Aorta (tissue), 5 donors: ENCODE measurements around the gene PDE6C. TPM values are rescaled to one million over a fixed set of nuclear protein-coding genes. Genes with fewer than 3 reads are reported as not detected.

Experiments
- ATAC-seq: fragments of 200-7000 bp; cut with Tn5 transposase; one replicate; pipeline ENCODE4 v1.9.1; 2022; ENCODE audit warnings: moderate library complexity; ENCODE audit not compliant: low FRiP score
- DNase-seq, 2 donors: peaks; one replicate each; pipeline ENCODE4 v3.0.0-alpha.2; 2020
- H3K27ac ChIP-seq, 2 donors: one replicate each; pipeline ENCODE4 v1.5.1; 2013; ENCODE audit warnings: low read length in 2 of 2, mild to moderate bottlenecking in 2 of 2, moderate library complexity in 2 of 2, control low read depth in 1 of 2, inconsistent platforms in 1 of 2, low read depth in 1 of 2
- H3K27me3 ChIP-seq, 2 donors: one replicate each; pipeline ENCODE4 v1.6.1; 2013; ENCODE audit warnings: control low read depth in 1 of 2, low read length in 1 of 2, mild to moderate bottlenecking in 1 of 2, moderate library complexity in 1 of 2; ENCODE audit not compliant: insufficient read depth in 2 of 2, control insufficient read depth in 1 of 2
- H3K36me3 ChIP-seq, 2 donors: one replicate each; pipeline ENCODE4 v1.6.1; 2013; ENCODE audit warnings: control low read depth in 1 of 2, low read length in 1 of 2, mild to moderate bottlenecking in 1 of 2; ENCODE audit not compliant: insufficient read depth in 2 of 2, control insufficient read depth in 1 of 2
- H3K4me1 ChIP-seq, 2 donors: one replicate each; pipeline ENCODE4 v1.6.1; 2013; ENCODE audit warnings: low read length in 2 of 2, control low read depth in 1 of 2, mild to moderate bottlenecking in 1 of 2, moderate library complexity in 1 of 2; ENCODE audit not compliant: insufficient read depth in 2 of 2, control insufficient read depth in 1 of 2
- H3K4me3 ChIP-seq, 2 donors: one replicate each; pipeline ENCODE4 v1.5.1; 2013; ENCODE audit warnings: low read length in 2 of 2, control low read depth in 1 of 2, mild to moderate bottlenecking in 1 of 2
- H3K9me3 ChIP-seq: one replicate; pipeline ENCODE4 v1.6.1; 2013; ENCODE audit warnings: mild to moderate bottlenecking, low read length; ENCODE audit not compliant: control insufficient read depth
- WGBS, 2 donors: extraction: QIAGEN DNeasy Blood & Tissue Kit; methylation state at CpG; one replicate each; pipeline ENCODE4 v1.1.7; 2013; 5-methylcytosine and 5-hydroxymethylcytosine counted together
- intact Hi-C, 2 donors: fragments of 100-400 bp; cut with DNase I; formaldehyde crosslinking; loops; one replicate each; pipeline versions ENCODE4 v1.14.2 to v1.15.0; 2022
- polyA plus RNA-seq, 2 donors: library from polyadenylated mRNA; stranded (reverse); fragments of 200-250 nt; gene quantifications; one replicate each; pipeline ENCODE4 v1.2.3, GENCODE V29; 2013
- total RNA-seq, 2 donors: library from RNA; stranded (reverse); fragmentation: NEBNext Ultra II Directional; extraction: Animal tissue kit (Norgen Biotek cat#: 25700); gene quantifications; one replicate each; pipeline ENCODE4 v1.2.1, GENCODE V29; 2021
- donor health status: healthy with polysubstance abuse.
- donor health status: Bipolar disorder and iron deficiency.
- donor health status: DM: no; HTN: no; CAD: no.
- donor health status: DM: no; HTN: no; CAD: no.
- donor health status: DM: yes; HTN: yes; CAD: no.

PDE6C gene
- total and polyA plus RNA-seq, 4 donors: not detected

- Histone ChIP-seq H3K9me3 (no peaks in the 10 kb centered on the region), H3K4me3 (no peak overlapping the region), H3K27ac (no peak overlapping the region), H3K27me3 (no peaks in the 10 kb centered on the region), H3K4me1 (no peaks in the 10 kb centered on the region), H3K36me3 (no peaks in the 10 kb centered on the region)
- intact Hi-C loops: no loop called here
- WGBS, 2 donors: 0 to 13% methylated on average over 1 of the region's 1 CpG
- no peak for DNase-seq
- ATAC-seq: no peak
Observed at GRCh38 chr10:93652857-93653256, 40.5 kb downstream of the PDE6C start.

- no peak overlapping the region for H3K4me3 ChIP-seq
- no peaks in the 10 kb centered on the region for H3K27me3 ChIP-seq
- H3K36me3 ChIP-seq: no peaks in the 10 kb centered on the region
- ATAC-seq (no peak), DNase-seq (no peak)
- intact Hi-C loops: no loop called here
- H3K27ac ChIP-seq: no peak overlapping the region
- H3K9me3 ChIP-seq: no peaks in the 10 kb centered on the region
- WGBS, 2 donors: 83 to 85% methylated on average over 1 of the region's 1 CpG
- H3K4me1 ChIP-seq: no peaks in the 10 kb centered on the region
Observed at GRCh38 chr10:93654201-93654600, 41.9 kb downstream of the PDE6C start.

GRCh38 chr10:93656155-93656554 is 43.8 kb downstream of the PDE6C start:
- Histone ChIP-seq H3K4me1 (no peaks in the 10 kb centered on the region), H3K9me3 (no peaks in the 10 kb centered on the region), H3K27me3 (no peaks in the 10 kb centered on the region), H3K36me3 (peaks cover 0 to 5% of the 10 kb centered on the region in 2 donors), H3K4me3 (no peak overlapping the region), H3K27ac (no peak overlapping the region)
- DNase-seq: no peak
- no peak for ATAC-seq
- 46 to 48% methylated on average over 1 of the region's 1 CpG for WGBS, 2 donors
- intact Hi-C loops: no loop called here

DNA sequence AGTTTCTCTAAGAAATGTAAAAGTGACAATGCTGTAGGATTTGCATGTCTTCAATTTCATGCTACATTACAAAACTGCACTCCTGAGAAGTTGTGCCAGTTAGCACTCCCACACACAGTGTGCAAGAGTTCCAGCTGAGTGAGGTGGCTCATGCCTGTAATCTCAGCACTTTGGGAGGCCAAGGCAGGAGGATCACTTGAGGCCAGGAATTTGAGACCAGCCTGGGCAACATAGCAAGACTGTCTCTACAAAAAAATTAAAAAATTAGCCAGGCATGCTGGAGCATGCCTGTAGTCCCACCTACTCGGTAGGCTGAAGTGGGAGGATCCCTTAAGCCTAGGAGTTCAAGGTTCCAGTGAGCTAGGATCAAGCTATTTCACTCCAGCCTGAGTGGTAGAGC is 45.4 kb downstream of the PDE6C start:
- no peaks in the 10 kb centered on the region for H3K27me3 ChIP-seq
- H3K36me3 ChIP-seq: peaks cover 4 to 5% of the 10 kb centered on the region in 2 donors
- no peaks in the 10 kb centered on the region for H3K4me1 ChIP-seq
- H3K4me3 ChIP-seq: no peak overlapping the region
- WGBS, 2 donors: 61 to 78% methylated on average over 1 of the region's 1 CpG
- intact Hi-C loops: no loop called here
- no peaks in the 10 kb centered on the region for H3K9me3 ChIP-seq
- no peak overlapping the region for H3K27ac ChIP-seq
- DNase-seq: no peak
- ATAC-seq: no peak

DNA sequence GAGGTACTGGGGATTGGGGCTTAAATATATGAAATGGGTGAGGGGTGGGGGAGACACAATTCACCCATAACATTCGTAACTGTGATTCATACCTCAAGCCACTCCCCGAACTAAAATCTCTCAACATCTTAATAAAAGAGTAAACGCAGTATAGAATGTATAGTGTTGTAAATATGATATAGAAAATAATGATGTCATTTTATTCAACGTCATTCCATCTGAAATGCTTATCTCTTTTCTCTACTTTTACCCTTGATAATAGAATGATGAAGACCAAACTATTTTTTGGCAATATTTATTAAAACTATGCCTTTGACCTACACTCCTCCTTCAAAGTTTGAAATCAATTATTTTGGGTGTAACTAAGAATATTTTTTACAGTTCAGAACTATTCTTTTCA is 53.7 kb downstream of the PDE6C start:
- ATAC-seq: no peak

DNA sequence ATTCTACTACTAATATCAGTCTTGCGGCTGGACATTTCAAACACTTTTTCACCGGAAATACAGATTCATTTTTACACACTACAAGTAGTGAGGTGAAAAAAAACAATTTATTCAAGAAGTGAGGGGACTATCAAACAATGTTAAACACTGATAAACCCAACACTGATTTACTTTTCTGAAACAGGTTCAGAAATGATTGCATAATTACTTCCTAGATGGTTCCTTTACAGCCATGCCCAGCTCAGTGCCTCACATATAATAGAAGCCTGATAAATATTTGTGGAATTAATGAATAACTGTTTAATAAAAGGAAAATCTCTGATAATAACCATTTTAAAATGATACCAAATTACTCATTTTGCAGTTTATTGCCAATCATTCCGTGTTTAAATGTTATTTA is 55.5 kb downstream of the PDE6C start:
- intact Hi-C loops: no loop called here
- H3K27ac ChIP-seq: no peak overlapping the region
- no peaks in the 10 kb centered on the region for H3K4me1 ChIP-seq
- DNase-seq: no peak
- H3K27me3 ChIP-seq: no peaks in the 10 kb centered on the region
- H3K36me3 ChIP-seq: peaks cover 0 to 8% of the 10 kb centered on the region in 2 donors
- no peak overlapping the region for H3K4me3 ChIP-seq
- ATAC-seq: no peak
- WGBS, 2 donors: 94 to 95% methylated on average over 3 of the region's 3 CpGs
- no peaks in the 10 kb centered on the region for H3K9me3 ChIP-seq

More for the DNA sequence above, 53.7 kb downstream of the PDE6C start:
- 93 to 98% methylated on average over 4 of the region's 4 CpGs for WGBS, 2 donors
- DNase-seq: no peak
- Histone ChIP-seq H3K4me1 (no peaks in the 10 kb centered on the region), H3K27me3 (no peaks in the 10 kb centered on the region), H3K9me3 (no peaks in the 10 kb centered on the region), H3K27ac (no peak overlapping the region), H3K4me3 (no peak overlapping the region), H3K36me3 (peaks cover under 1 to 11% of the 10 kb centered on the region in 2 donors)
- intact Hi-C loops: no loop called here

DNA sequence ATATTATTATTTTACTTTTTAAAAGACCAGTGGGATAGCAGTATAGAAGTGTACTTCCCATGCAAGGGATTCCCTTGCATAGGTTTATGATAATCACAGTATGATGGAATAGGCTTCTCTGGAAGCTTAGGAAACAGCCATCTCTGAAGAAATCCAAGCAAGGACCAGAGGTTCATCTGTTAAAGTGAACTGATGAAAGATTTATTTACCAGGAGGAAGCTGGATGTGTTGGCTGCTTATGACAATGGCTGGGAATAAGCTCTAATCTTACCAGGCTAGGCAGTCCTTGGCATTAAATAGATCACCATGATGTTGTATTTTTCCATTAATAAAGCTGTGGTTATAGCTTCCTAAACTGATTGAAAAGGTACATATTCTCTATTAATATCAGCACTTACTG is 58.0 kb downstream of the PDE6C start:
- no peaks in the 10 kb centered on the region for H3K4me1 ChIP-seq
- ATAC-seq (no peak), DNase-seq (no peak)
- H3K4me3 ChIP-seq: no peak overlapping the region
- H3K9me3 ChIP-seq: no peaks in the 10 kb centered on the region
- no peaks in the 10 kb centered on the region for H3K27me3 ChIP-seq
- intact Hi-C loops: no loop called here
- H3K36me3 ChIP-seq: peaks cover 0 to 8% of the 10 kb centered on the region in 2 donors
- H3K27ac ChIP-seq: no peak overlapping the region

DNA sequence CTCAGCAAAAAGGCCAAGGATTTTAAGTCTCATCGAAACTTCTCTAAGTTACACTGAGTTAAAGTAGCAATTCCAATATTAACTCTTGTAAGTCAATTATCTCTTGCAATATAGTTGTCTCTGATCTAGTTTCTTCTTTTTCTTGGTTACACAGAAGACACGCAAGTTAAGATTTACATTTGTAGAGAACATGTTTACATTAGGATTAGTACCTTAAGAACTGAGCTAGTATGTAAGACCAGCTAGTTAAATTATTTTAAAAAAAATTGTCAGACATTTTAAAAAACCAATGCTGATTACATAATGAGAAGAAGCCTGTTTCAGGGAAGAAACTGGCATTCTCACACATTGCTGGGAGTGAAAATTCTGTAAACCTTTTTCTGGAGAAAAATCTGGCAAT is 58.7 kb downstream of the PDE6C start:
- intact Hi-C loops: no loop called here
- no peak overlapping the region for H3K27ac ChIP-seq
- WGBS, 2 donors: 97 to 98% methylated on average over 2 of the region's 2 CpGs
- H3K36me3 ChIP-seq: peaks cover 0 to 8% of the 10 kb centered on the region in 2 donors
- DNase-seq (no peak), ATAC-seq (no peak)
- no peaks in the 10 kb centered on the region for H3K9me3 ChIP-seq
- no peaks in the 10 kb centered on the region for H3K27me3 ChIP-seq
- no peaks in the 10 kb centered on the region for H3K4me1 ChIP-seq
- no peak overlapping the region for H3K4me3 ChIP-seq

DNA sequence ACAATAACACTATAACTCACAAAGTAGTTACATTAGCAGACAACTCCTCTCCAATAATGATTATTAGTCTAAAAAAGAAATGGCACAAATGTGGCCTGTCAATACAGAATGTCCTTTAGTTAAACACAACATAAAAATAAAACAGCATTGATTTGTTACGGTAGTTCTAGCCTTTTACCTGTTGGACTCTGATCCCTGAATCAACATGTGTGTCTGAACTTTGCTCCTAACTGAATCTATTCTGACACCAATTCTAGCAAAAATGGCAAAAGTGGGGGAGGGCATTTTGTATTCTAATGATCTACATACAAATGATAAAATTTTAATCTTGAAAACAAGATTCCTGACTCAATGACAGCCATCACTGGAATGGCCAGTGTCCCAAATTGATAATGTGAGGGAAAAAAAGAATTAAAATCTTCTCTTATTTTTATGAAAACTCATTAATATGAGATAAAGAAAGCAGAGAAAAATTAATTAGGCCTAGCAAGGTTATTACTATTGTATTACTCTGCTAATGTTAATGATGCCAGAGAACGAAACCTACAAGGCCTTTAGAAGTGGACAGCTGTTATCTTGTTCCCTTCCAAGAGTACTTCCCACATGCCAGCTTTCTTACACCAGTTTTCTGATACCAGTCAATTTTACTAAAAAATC is 59.8 kb downstream of the PDE6C start:
- 65 to 93% methylated on average over 2 of the region's 2 CpGs for WGBS, 2 donors
- Histone ChIP-seq H3K4me3 (no peak overlapping the region), H3K4me1 (no peaks in the 10 kb centered on the region), H3K36me3 (peaks cover under 1 to 8% of the 10 kb centered on the region in 2 donors), H3K27me3 (no peaks in the 10 kb centered on the region), H3K9me3 (no peaks in the 10 kb centered on the region), H3K27ac (no peak overlapping the region)
- no peak for ATAC-seq
- DNase-seq: no peak
- intact Hi-C loops: no loop called here
